Endothelial cell of umbilical vein (primary cell): ENCODE data around the gene SHISA9. TPM values are rescaled to one million over a fixed set of nuclear protein-coding genes. Genes with fewer than 3 reads are reported as not detected.

Experiments
- BruUV-seq: library from RNA; stranded (reverse); fragments of 400-500 nt; replicated peaks from 2 replicates; lab custom pipeline; 2021; lab: Mats Ljungman, UMichigan
- CTCF ChIA-PET: fragments of 300-600, 350-600 bp; sonication (Branson Sonifier 250); formaldehyde crosslinking; loops from one replicate; lab custom pipeline; 2021; ENCODE audit warnings: antibody characterized with exemption, inconsistent platforms; lab: Charles Lee
- POLR2A ChIA-PET: fragments of 300-600, 350-600 bp; sonication (Branson Sonifier 250); formaldehyde crosslinking; loops from one replicate; lab custom pipeline; 2021; ENCODE audit warnings: antibody characterized with exemption, inconsistent platforms; lab: Charles Lee
- DNase-seq: peaks from one replicate; pipeline ENCODE4 v3.0.0-alpha.2; 2011; ENCODE audit warnings: low read depth, low spot score
- FAIRE-seq: peaks from 2 replicates; lab custom pipeline; 2011; peaks lifted over from hg19 to GRCh38; lab: Jason Lieb, UNC
- H2AFZ ChIP-seq: 2 replicates; pipeline ENCODE4 v1.6.0; 2012; ENCODE audit warnings: low read depth, low read length, control low read depth, inconsistent platforms
- H3K27ac ChIP-seq: 2 replicates; pipeline ENCODE4 v1.5.1; 2011; ENCODE audit warnings: low read depth, mild to moderate bottlenecking, control low read depth, low read length, moderate library complexity; ENCODE audit not compliant: insufficient read depth
- H3K27me3 ChIP-seq, 2 experiments: 2 replicates each; pipeline versions ENCODE4 v1.6.0 to v1.6.1; 2011; ENCODE audit warnings: low read length in 2 of 2, mixed read lengths in 1 of 2; ENCODE audit not compliant: control insufficient read depth in 2 of 2, insufficient read depth in 2 of 2
- H3K36me3 ChIP-seq, 2 experiments: 2 replicates in 1 of 2; 3 replicates in 1 of 2; pipeline ENCODE4 v1.5.1; 2011; ENCODE audit warnings: low read length in 2 of 2, mild to moderate bottlenecking in 1 of 2, moderate library complexity in 1 of 2; ENCODE audit not compliant: control insufficient read depth in 2 of 2, insufficient read depth in 2 of 2; ENCODE audit errors: extremely low read depth in 1 of 2
- H3K4me1 ChIP-seq: 3 replicates; pipeline ENCODE4 v1.5.1; 2011; ENCODE audit warnings: mild to moderate bottlenecking, low read length; ENCODE audit not compliant: control insufficient read depth, insufficient read depth; ENCODE audit errors: extremely low read depth
- H3K4me2 ChIP-seq: 2 replicates; pipeline ENCODE4 v1.6.1; 2011; ENCODE audit warnings: low read length, control low read depth, mixed read lengths; ENCODE audit not compliant: insufficient read depth
- H3K4me3 ChIP-seq, 3 experiments: fragments of 200-600 bp in 1 of 3; sonication (generic), shearing (Covaris generic) in 1 of 3; replicated peaks in 1 of 3; 2 replicates each; pipeline ENCODE4 v1.5.1; 2011 to 2016; ENCODE audit warnings: control low read depth in 3 of 3, low read length in 3 of 3, mild to moderate bottlenecking in 2 of 3, inconsistent platforms in 1 of 3, low read depth in 1 of 3, moderate library complexity in 1 of 3; ENCODE audit not compliant: insufficient read depth in 1 of 3
- H3K79me2 ChIP-seq: 2 replicates; pipeline ENCODE4 v1.6.0; 2012; ENCODE audit warnings: low read length, inconsistent platforms; ENCODE audit not compliant: control insufficient read depth, insufficient read depth
- H3K9ac ChIP-seq: replicated peaks from 2 replicates; pipeline ENCODE3; 2011; ENCODE audit warnings: low read length, control low read depth; ENCODE audit not compliant: insufficient read depth; ENCODE audit errors: extremely low read depth
- H3K9me1 ChIP-seq: replicated peaks from 3 replicates; pipeline ENCODE4 v1.6.0; 2011; ENCODE audit warnings: mild to moderate bottlenecking, low read length; ENCODE audit not compliant: control insufficient read depth, insufficient read depth; ENCODE audit errors: extremely low read depth
- H3K9me3 ChIP-seq: replicated peaks from 2 replicates; pipeline ENCODE4 v1.5.1; 2012; ENCODE audit warnings: low read length, inconsistent platforms; ENCODE audit not compliant: control insufficient read depth, insufficient read depth
- H4K20me1 ChIP-seq: replicated peaks from 2 replicates; pipeline ENCODE3; 2011; ENCODE audit warnings: mild to moderate bottlenecking, low read length; ENCODE audit not compliant: control insufficient read depth, insufficient read depth; ENCODE audit errors: extremely low read depth
- CTCF ChIP-seq, 2 donors: IDR thresholded peaks; 1 replicate in 1 of 2; 2 replicates in 1 of 2; pipeline ENCODE4 v1.5.1; 2011; ENCODE audit warnings: low read length in 2 of 2, mild to moderate bottlenecking in 2 of 2, moderate library complexity in 2 of 2, control low read depth in 1 of 2, inconsistent platforms in 1 of 2, low read depth in 1 of 2; ENCODE audit not compliant: insufficient read depth in 1 of 2; ENCODE audit errors: extremely low read depth in 1 of 2
- EZH2 ChIP-seq: IDR thresholded peaks from 2 replicates; pipeline ENCODE4 v1.6.1; 2012; ENCODE audit warnings: borderline replicate concordance, low read depth, mild to moderate bottlenecking, moderate library complexity, low read length, inconsistent platforms; ENCODE audit not compliant: severe bottlenecking
- FOS ChIP-seq: IDR thresholded peaks from 2 replicates; pipeline ENCODE4 v1.6.1; 2011; ENCODE audit warnings: mild to moderate bottlenecking, low read length, moderate library complexity, borderline replicate concordance; ENCODE audit not compliant: insufficient read depth
- GATA2 ChIP-seq: IDR thresholded peaks from 2 replicates; pipeline ENCODE4 v1.7.0; 2011; ENCODE audit warnings: low read depth, mild to moderate bottlenecking, moderate library complexity, mixed read lengths, low read length; ENCODE audit not compliant: insufficient read length, insufficient read depth
- JUN ChIP-seq: IDR thresholded peaks from 2 replicates; pipeline ENCODE4 v1.6.1; 2011; ENCODE audit warnings: borderline replicate concordance, low read depth; ENCODE audit not compliant: insufficient read length, insufficient read depth
- MAX ChIP-seq: IDR thresholded peaks from 2 replicates; pipeline ENCODE4 v1.6.1; 2011; ENCODE audit not compliant: insufficient read depth, insufficient read length
- MYC ChIP-seq: IDR thresholded peaks from one replicate; pipeline ENCODE4 v1.6.1; 2011; ENCODE audit warnings: mild to moderate bottlenecking, low read depth, low read length
- POLR2A ChIP-seq: IDR thresholded peaks from 2 replicates; pipeline ENCODE4 v1.6.1; 2012; ENCODE audit warnings: low read depth, mild to moderate bottlenecking, control low read depth, low read length
- POLR2AphosphoS5 ChIP-seq: IDR thresholded peaks from 2 replicates; pipeline ENCODE4 v1.6.1; 2012; ENCODE audit warnings: low read depth, mild to moderate bottlenecking, control low read depth, low read length, moderate library complexity; ENCODE audit not compliant: insufficient read depth
- dilution Hi-C: fragments of 300-500 bp; cut with MboI; formaldehyde crosslinking; loops from one replicate; pipeline ENCODE4 v1.15.0; 2019; ENCODE audit warnings: low sequenced_read_pairs; ENCODE audit not compliant: extremely low pct_ligation_motif_present
- intact Hi-C: fragments of 100-400 bp; cut with micrococcal nuclease; formaldehyde crosslinking; loops from one replicate; pipeline ENCODE4 v1.10.0; 2022
- polyA plus RNA-seq, 4 experiments: library from polyadenylated mRNA; depleted of rRNA in 3 of 4; stranded (reverse) in 3 of 4; unstranded in 1 of 4; fragments of >200 nt; gene quantifications; 2 replicates each; pipeline versions ENCODE4 v1.2.1 to v1.2.3, GENCODE V29; 2011 to 2012; ENCODE audit warnings: missing spikeins in 1 of 4
- total RNA-seq: library from RNA; stranded (reverse); gene quantifications from 2 replicates; pipeline ENCODE4 v1.2.3, GENCODE V29; 2021

Gene SHISA9
- total and polyA plus RNA-seq, 2 donors (not counting 3 experiments of a cell fraction or from before 2014, with no cell fraction given): not detected

- H3K4me1 ChIP-seq: no peaks in the 10 kb centered on the region
- TF ChIP-seq POLR2AphosphoS5: no peak
- no peak for TF ChIP-seq MAX
- no peak for TF ChIP-seq CTCF (IDR thresholded peaks at IDR 0.05; ENCODE audit: extremely low read depth in 1 of 2, insufficient read depth in 1 of 2, low read depth in 1 of 2, low read length in 2 of 2)
- TF ChIP-seq GATA2: no peak
- TF ChIP-seq FOS: no peak
- no peak for TF ChIP-seq JUN
- TF ChIP-seq EZH2: no peak
- TF ChIP-seq POLR2A: no peak
- TF ChIP-seq MYC: no peak
- no peaks in the 10 kb centered on the region for H3K36me3 ChIP-seq
- no peak overlapping the region for H3K4me2 ChIP-seq
- dilution Hi-C loops (no loop called here), intact Hi-C loops (no loop called here)
- FAIRE-seq (no peak), DNase-seq (no peak)
- peaks cover 45 to 48% of the 10 kb centered on the region in 2 experiments for H3K27me3 ChIP-seq
- no peak overlapping the region for H3K9ac ChIP-seq
- no TSS peak for BruUV-seq
- CTCF ChIA-PET: interaction anchor here (1.3 kb wide), 1 partner anchor 9 kb away, joined by 6 read pairs; no protein-coding TSS in a partner anchor
- H3K4me3 ChIP-seq: no peak overlapping the region
- POLR2A ChIA-PET: no interaction called here
- H4K20me1 ChIP-seq: no peaks in the 10 kb centered on the region
- no peaks in the 10 kb centered on the region for H3K9me3 ChIP-seq
- no peaks in the 10 kb centered on the region for H3K79me2 ChIP-seq
- H3K9me1 ChIP-seq: no peaks in the 10 kb centered on the region
- no peak overlapping the region for H3K27ac ChIP-seq
- no peak overlapping the region for H2AFZ ChIP-seq
Observed at GRCh38 chr16:12903407-12904328, 2.3 kb downstream of the SHISA9 start.
